Fibroblast of skin of back (primary cell): ENCODE data around the gene PDGFC.
A peak's percentile ranks its signal among the peaks of the same experiment; 100 is the strongest.

ENCODE experiments used
- DNase-seq: peaks from one replicate; pipeline ENCODE4 v3.0.0-alpha.2; 2013

Gene PDGFC

GRCh38 chr4:156734965-156735895, 236.4 kb downstream of the PDGFC start:
- DNase-seq, result peak; percentile 62

DNA sequence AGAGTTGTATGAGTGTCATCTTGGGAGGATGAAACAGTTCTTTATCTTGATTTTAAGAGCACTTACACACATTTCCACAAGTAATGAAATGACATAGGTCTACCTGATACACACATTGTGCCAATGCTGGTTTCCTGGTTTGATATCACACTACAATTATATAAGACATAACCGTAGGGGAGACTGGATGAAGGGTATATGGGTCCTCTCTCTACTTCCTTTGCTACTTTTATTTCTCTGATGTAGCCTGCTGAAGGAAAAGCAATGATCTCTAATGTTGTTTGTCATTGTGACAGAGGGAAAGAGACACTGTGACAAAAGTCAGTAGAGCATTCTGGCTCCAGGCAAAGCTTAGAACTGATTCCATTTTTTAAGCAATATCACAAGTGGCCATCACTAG, 238.0 kb downstream of the PDGFC start:
- DNase-seq, result no peak

DNA sequence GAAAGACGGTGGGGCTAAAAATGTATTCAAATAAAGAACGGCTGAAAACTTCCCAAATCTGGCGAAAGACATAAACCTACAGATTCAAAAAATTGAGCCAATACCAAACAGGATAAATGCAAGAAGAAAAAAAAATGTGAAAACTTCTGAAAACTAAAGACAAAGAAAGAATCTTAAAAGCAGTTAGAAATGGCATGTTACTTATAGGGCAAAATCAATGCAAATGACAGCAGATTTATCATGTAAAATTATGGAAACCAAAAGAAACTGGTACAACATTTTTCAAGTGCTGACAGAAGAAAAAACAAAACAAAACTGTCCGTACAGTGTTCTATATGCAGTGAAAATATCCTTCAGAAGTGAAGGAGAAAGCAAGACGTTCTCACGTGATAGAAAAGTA, 239.0 kb downstream of the PDGFC start:
- no peak for DNase-seq

DNA sequence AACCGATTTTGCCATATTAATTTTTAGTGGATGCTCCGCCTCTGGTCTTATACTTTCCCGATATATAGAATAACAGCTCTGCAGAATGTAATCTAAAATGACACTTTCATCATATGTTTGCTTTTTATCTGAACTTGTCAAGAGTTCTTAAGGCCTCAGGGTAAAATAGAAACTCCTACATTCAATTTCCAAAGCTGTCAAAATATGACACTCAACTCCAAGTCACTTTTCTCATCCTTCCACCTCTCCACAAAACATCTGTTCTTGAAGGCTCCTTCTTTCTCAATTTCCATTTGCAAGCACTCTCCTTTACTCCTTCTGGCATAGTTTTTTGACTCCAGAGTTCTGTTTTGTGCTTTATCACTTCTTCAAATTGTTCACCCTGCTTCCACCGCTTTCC, 242.2 kb downstream of the PDGFC start:
- DNase-seq, result no peak

DNA sequence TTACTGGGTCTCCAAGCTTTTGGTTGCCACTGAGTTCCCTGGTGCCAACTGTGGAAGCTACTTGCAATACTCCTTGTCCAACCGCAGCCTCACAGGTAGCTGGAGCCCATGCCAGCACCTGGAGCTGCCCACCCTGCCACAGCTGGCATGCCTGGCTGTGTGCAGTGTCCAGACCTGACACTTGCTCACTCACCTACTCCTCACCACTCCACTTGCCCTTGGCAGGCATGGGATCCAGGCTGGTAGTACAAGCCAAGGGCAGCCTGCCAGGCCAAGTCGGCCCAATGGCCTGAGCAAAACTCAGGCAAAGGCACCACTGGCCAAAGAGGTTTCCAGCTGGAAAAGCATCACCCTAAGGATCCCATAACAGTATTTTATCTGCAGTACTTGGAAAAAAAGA, 246.3 kb downstream of the PDGFC start:
- no peak for DNase-seq

DNA sequence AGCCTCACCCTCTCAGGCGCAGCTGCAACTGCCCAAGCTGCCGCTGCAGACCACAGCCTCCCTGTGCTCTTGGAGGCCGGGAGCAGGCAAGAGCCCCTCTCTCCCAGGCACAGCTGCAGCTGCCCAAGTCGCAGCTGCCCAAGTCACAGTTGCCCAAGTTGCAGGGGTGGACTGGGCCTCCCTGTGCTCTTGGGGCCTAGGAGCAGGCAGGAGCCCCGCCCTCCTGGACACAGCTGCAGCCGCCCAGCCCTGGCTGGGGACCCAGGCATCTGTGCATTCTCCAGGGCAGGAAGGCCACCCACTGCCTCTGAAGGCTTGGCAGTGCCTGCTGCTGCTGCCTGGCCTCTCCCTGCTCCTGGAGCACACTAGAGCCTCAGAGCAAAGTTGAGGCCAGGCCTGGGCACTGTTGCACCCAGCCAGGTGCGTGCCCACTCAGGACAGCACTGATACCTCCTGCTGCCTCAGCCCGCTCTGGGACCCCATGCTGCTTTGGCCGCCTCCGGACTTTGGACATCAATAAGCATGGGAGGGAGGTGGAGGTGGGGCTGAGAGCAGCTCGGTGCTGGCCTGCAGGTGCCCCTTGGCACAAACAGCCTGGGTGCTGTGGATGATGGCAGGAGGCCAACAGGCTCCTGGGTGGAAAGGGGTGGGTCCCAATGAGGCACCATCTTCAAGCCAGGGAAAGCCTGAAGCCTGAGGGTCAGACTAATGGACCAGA, 247.5 kb downstream of the PDGFC start:
- no peak for DNase-seq

DNA sequence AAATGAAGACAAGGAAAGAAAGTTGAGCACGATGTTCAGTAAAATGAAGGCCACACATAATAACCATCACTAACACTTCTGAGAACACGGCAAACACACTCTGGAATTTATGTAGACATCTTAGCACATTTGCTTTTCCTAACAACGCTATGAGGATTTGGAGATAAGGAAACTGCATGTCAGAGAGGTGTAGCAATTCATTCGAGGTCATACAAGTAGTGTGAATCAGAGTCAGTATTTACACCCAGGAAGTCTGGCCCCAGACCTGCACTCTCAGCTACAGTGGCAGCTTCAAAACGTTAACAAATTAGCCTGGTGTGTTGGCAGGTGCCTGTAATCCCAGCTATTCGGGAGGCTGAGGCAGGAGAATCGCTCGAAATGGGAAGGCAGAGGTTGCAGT, 253.4 kb downstream of the PDGFC start:
- no peak for DNase-seq

DNA sequence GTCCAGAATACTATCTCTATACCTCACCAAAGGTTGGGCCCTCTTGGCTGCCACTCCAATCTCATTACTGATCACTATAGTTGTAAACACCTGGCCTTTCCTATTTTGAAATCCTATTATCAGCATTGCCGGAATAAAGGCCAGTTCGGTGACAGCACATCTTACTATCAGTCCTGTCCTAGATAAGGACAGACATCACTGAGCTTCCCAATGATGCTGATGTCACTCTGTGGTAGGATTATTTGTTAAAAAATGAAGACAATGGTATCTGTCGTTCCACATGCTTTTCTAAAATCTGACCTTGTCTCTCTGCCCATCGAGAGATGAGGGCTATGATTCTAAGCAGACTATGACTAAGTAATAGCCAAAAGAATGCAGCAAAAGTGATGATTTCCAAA, 260.4 kb downstream of the PDGFC start:
- DNase-seq, result no peak
